NCI-H2171 (cell line): Measurements from ENCODE around the gene SLC16A5.
"Not testable (repeated sequence)": the region's sequence is repeated elsewhere in the genome, so short reads cannot be mapped to it uniquely, and the experiment has no call there.

Experiments
- DNase-seq: peaks from one replicate; lab custom pipeline; 2025; lab: John Stamatoyannopoulos, UW

The SLC16A5 gene

DNA sequence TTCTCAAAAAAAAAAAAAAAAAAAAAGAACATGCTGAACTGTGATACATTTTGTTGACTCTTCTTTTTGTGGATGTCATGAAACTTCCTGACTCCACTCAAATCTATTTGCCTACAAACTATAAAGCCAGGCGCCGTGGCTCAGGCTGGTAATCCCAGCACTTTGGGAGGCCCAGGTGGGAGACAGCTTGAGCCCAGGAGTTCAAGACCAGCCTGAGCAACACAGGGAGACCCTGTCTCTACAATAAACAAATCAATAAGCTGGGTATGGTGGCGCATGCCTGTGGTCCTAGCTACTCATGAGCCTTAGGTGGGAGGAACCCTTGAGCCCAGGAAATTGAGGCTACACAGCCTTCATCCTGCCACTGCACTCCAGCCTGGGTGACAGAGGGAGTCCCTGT lies 45.2 kb downstream of the SLC16A5 start:
- no peak for DNase-seq

DNA sequence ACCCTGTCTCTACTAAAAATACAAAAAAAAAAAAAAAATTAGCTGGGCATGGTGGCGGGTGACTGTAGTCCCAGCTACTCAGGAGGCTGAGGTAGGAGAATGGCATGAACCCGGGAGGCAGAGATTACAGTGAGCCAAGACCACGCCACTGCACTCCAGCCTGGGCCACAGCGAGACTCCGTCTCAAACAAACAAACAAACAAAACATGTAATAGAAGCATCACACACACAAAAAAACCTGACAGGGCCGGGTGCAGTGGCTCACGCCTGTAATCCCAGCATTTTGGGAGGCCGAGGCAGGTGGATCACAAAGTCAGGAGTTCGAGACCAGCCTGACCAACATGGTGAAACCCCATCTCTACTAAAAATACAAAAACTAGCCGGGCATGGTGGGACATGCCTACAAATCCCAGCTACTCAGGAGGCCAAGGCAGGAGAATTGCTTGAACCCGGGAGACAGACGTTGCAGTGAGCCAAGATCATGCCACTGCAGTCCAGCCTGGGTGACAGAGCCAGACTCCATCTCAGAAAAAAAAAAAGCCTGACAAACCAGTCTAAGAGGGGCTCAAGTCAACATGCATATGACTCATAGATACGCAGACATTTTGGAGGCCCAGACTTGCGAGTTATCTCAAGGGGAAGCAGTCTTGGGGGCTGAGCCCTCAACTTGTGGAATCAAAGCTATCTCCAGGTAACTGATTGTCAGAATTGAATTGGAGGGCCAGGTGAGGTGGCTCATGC lies 46.0 kb downstream of the SLC16A5 start:
- DNase-seq = not testable (repeated sequence)

DNA sequence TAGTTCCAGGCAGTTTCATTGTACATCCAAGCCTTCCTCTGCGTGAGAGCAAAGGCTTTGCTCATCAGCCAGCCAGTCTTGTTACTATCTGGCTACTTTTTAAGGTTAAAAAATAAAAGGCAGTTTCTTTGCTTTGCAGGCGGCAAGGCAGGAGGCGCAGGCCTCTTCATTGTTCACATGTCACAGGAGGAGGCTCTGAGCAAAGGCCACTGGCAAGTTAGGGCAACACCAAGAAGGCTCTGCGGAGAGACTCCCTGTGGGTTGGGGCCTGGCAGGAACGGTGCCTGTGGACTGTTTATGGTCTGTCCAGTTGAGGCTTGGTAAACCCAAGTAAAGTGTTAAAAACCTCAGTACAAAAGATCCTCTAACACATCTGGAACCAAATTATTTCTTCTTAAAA lies 47.7 kb downstream of the SLC16A5 start:
- DNase-seq = no peak

DNA sequence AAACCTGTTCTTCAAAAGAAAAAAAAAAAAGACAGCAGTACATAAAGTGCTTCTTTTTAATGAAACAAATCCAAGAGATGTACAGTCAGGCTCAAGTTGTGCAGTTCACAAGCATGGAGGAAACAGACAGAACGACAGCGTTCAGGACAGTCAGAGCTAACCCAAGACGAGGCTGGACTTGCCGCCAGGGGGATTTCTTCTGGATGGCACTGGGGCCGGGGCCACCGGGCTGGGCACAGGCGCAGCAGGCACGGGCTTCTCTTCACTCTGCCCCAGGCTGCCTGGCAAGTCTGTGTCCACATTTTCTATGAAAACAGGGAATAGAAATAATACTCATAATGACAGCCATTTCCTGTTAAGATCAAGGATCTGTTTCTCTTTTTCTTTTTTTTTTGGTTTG lies 48.2 kb downstream of the SLC16A5 start:
- no peak for DNase-seq

DNA sequence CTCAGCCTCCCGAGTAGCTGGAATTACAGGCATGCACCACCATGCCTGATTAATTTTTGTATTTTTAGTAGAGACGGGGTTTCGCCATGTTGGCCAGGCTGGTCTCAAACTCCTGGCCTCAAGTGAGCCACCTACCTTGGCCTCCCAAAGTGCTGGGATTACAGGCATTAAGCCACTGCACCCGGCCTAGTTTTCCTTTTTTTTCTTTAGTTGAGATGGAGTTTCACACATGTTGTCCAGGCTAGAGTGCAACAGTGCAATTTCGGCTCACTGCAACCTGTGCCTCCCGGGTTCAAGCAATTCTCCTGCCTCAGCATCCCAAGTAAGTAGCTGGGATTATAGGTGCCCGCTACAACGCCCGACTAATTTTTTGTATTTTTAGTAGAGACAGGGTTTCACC lies 50.0 kb downstream of the SLC16A5 start:
- not testable (repeated sequence) for DNase-seq

DNA sequence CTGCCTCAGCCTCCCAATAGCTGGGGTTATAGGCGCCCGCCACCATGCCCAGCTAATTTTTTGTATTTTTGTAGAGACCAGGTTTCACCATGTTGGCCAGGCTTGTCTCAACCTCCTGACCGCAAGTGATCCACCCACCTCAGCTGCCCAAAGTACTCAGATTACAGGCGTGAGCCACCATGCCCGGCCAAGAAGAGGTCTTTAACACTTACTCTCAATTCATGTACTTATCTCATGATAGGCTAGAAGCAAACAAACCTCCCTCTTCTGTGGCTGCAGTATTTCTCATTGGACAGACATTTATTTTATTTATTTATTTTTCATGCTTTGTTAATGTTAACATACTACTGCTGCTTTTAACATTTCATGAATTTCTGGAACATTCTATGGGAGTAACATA lies 50.8 kb downstream of the SLC16A5 start:
- DNase-seq = no peak

DNA sequence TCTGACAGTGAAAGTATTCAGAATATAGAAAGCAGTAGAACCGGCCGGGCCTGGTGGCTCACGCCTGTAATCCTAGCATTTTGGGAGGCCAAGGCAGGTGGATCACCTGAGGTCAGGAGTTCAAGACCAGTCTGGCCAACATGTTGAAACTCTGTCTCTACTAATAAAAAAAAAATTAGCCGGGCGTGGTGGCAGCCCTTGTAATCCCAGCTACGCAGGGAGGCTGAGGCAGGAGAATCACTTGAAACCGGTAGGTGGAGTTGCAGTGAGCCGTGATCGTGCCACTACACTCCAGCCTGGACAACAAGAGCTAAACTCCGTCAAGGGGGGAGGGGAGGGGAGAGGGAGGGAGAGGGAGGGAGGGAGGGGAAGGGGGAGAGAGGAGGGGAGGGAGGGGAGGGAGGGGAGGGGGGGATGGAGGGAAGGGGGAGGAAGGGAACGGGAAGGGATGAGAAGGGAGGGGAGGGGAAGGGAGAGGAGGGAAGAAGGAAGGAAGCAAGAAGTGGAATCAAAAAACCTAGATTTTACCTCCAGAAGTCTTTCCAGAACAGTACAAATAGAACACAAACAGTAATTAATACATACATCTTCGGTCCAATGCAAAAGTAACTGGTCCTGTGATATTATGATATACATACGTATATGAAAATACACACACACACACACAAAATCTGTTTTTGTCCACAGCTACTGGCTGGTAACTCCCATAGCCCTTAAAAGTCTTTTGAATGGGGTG lies 54.6 kb downstream of the SLC16A5 start:
- no peak for DNase-seq

DNA sequence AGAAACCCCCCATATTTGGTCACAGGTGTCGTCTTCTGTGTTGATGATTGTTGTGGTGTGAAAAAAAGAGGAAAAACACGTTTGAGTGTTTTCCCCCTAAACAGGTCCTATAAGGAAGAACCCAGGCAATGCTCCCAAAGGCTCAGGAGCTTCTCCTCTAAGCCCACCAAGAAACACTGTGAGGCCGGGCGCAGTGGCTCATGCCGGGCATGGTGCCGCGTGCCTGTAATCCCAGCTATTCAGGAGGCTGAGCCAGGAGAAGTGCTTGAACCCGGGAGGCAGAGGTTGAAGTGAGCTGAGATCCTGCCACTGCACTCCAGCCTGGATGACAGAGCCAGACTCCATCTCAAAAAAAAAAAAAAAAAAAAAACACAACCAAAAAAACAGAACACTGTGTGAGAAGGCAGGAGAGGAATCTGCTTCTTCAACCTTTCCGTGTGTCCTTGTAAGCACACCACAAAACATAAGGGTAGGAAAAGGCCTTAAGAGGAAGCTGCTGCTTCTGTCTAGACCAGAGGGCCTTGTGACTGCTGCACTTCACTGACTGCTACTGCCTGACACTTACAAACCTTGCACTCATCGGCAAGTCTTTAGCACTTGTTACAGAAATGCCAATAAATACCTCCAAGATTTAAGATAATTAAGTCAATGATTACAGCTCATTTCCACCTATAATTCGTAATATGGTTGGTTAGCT lies 57.2 kb downstream of the SLC16A5 start:
- no peak for DNase-seq

DNA sequence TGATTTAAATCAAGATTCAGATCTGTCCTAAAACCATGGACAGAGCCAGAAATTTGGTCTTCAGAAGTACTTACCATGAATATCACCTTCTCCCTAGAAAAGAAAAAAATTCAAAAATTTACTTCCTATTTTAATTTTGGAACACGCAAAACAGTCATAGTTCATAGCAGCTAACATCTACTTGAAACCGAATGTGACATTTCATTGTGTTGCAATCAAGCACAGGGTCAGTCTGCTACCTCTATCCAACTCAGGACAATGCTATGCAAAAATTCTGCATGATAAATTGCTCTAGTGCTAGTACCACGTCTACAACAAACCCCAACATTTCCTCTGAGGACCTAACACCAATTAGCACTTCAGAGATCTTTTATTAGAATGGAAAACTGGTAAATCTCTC lies 58.8 kb downstream of the SLC16A5 start:
- no peak for DNase-seq

DNA sequence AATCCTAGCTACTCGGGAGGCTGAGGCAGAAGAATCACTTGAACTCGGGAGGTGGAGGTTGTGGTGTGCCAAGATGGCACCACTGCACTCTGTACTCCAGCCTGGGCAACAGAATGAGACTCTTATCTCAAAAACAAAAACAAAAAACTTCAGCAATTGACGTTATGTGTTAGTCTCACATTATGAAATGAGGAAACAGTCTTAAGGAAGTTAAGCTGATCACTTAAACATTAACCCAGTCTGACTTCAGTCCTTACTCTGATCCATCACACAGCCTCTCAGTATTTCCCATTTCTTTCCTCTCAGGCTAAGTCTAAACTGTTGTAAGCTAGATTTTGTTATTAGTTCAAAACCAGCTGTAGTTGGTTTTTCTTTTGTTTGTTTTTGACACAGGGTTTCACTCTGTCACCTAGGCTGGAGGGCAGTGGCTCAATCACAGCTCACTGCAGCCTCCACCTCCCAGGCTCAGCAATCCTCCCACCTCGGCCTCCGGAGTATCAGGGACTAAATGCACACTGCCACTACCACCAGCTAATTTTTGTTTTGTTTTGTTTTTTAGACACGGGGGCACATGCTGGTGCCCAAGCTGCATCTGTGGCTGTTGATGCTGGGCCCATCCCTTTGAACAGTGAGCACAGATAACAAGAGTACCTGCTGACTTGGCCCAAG lies 60.3 kb downstream of the SLC16A5 start:
- DNase-seq = no peak

DNA sequence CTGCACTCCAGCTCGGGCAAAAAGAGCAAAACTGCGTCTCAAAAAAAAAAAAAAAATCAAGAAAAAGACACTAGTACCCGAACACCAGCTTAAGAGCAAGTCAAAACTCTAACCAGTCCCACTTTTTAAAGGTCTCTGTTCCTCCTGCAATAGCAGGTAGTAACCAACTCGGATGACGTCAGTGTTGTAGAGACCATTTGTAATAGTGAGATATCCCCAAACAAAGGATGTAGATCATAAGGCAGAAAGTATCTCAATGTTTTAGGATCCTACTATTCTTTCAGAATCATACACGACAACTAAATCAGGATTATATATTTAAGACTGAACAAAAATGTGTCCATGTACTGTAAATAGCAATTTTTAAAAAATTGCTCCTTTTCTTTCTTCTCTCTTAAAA lies 64.2 kb downstream of the SLC16A5 start:
- no peak for DNase-seq

DNA sequence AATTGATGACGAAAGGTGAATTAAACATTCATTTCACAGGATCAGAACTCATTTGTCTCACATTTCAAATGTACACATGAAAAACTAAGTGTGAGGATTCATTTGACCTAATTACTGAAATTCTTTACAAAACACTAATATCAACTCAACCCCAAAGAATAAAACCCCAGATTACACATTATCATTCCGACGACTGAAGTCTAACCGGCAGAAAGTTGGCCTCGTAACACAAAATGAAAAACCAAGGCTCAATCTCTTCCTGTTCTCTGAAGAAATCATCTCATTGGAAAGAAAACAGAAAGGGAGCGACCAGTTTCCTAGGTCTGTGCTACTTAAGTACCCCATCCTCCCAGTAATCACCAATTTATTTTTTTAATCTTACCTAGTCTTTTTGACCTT lies 64.8 kb downstream of the SLC16A5 start:
- no peak for DNase-seq

DNA sequence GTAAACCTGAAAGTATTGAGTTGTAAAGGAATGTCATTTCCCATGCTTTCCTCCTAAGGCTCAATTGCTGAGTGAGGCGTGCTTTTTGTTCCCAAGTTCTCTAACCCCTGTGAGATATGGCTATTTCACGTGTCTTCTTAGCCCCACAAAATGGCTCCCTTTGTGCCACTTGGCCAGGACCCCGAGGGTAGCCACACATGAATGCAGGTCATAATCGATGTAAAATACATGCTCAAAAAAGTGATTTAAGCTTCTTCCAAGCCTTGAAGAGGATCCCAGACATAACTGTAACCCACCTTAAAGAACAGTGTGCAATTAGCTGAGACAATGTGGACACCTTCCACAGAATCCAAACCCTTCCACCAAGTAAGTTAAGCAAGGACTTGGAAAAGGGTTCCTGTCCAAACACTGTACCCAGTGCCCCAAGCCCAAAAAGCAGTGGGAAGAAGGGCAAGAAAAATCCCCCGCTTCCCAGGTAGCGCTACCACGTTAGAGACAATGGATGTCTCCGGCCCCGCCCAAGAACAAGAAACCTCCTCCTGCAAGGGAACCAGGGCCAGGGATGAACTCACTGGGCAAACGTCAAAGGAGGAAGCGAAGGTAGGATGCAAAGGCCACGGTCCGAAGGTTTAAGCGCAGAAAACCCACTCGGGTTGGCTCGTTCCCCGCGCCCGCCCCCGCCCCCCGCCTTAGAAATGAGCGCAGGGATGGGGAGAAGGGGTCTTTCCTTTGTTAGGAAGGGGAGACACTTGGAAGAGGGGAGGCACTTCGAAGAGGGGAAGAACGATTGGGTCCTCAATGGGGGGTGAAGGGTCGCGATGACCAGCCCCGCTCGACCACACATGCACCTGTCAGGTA lies 65.4 kb downstream of the SLC16A5 start:
- peak; percentile 17 for DNase-seq

DNA sequence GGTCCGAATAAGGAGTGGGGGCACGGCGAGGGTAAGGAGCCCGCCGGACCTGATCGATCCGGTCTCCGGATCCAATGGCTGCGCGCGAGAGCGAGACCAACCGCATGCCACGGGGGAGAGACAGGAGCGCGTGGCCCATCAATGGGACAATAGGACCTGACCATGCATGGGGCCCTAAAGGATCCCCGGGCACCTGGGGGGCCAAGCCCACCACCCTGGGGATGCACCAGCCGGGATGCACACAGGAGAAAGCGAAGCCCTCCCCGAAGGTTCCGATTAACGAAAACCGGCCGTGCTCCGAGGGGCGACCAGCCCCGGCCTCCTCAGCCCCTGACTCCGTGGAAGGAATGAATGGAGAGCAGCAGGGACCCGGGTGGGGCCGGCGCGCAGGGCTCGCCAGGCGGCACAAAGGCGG lies 66.0 kb downstream of the SLC16A5 start:
- no peak for DNase-seq

DNA sequence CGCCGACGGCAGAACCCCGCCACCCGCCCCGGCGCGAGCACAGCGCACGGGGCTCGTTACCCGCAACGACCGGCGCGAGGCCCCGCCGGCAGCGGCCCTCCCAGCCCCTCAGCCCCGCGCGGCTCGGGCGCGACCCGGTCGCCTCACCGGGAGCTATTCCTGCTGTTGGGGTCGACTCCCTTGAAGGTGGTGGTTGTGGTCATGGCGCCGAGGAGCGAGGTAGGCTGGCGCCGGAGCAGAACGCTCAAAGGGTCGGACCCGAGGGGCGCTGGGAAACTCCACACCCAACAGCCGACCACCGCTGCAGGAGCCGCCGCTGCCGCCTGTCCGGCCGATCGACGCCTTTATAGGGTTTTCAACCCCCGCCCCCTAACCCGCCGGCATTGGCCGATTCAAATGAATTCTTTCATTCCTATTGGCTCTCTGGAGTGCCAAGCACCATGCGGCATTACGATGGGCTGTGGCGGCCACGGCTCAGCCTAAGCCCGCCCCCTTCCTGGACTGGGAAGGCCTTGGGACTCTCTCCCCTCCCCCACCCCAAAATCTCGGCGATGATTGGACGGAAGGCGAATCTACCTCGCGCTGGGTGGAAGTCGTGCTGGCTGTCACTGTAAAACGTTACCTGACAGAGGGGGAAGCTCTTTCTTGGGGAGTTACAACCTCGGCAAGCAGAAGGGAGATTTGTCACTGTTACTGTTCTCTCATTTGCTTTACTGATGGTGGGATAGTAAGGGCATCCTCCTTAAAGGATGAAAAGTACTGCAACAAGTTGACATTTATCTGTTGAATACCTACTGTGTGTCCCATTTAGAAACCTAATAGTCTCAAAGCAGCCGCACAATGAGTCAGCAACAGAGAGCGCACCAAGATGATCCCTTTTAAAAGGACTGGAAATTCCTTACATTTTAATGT lies 66.7 kb downstream of the SLC16A5 start, which contains the start of gene JPT1:
Gene JPT1, minus strand, starts transcription at position 318 of the 912 bp plus-strand sequence. Its CDS starts 115 bp downstream, at position 203.
- peak; percentile 98 for DNase-seq

DNA sequence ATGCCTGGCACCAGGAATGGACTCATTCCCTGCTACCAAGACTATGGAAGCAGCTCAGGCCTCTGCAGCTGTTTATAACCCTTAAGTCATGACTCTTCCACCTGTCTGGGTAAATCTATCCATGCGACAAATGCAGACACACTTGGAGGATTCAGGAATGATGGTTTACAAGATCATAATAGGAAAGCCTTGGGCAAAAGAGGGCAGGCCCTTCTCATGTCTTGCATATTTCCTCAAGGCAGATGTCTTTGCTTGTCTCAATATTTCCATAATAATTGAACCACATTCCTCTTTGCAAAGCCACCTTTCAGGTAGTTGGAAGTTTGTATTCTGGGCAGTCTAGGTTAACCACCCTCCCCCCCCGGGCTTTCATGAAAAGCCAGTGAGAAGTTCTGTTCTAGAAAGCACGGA lies 67.4 kb downstream of the SLC16A5 start:
- DNase-seq = no peak
